Measurements from ENCODE around the gene IL3.

The IL3 gene

DNA sequence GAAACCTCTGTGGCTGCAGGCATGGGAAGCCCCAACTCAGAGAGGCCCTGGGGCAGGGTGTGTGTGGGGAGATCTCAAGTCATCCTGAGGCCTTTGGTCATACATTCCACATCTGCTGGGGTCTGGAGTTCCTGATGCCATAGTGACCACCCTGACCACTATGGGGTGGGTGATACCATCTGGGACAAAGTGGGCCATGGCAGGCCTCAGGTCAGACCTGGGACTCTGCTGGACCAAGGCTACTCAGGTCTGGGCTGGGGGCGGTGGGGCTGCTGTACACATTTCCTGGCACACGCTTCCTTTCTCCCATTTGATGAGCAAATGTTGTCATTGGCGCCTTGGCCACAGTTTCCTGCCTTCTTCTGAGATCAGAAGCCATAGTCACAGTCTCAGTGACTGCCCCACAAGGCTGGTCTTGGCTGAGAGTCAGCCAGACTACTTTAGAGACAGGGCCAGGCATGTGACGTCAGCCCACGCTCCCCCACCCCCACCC is 33.9 kb upstream of the IL3 start:
- no peak overlapping the region for H3K4me3 ChIP-seq (ENCODE audit: low read depth, low read length)
- TF ChIP-seq, protein P1, sequence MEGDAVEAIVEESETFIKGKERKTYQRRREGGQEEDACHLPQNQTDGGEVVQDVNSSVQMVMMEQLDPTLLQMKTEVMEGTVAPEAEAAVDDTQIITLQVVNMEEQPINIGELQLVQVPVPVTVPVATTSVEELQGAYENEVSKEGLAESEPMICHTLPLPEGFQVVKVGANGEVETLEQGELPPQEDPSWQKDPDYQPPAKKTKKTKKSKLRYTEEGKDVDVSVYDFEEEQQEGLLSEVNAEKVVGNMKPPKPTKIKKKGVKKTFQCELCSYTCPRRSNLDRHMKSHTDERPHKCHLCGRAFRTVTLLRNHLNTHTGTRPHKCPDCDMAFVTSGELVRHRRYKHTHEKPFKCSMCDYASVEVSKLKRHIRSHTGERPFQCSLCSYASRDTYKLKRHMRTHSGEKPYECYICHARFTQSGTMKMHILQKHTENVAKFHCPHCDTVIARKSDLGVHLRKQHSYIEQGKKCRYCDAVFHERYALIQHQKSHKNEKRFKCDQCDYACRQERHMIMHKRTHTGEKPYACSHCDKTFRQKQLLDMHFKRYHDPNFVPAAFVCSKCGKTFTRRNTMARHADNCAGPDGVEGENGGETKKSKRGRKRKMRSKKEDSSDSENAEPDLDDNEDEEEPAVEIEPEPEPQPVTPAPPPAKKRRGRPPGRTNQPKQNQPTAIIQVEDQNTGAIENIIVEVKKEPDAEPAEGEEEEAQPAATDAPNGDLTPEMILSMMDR (IDR thresholded peaks at IDR 0.05; ENCODE audit: borderline replicate concordance, insufficient read depth, low read depth, low read length) = no peak

DNA sequence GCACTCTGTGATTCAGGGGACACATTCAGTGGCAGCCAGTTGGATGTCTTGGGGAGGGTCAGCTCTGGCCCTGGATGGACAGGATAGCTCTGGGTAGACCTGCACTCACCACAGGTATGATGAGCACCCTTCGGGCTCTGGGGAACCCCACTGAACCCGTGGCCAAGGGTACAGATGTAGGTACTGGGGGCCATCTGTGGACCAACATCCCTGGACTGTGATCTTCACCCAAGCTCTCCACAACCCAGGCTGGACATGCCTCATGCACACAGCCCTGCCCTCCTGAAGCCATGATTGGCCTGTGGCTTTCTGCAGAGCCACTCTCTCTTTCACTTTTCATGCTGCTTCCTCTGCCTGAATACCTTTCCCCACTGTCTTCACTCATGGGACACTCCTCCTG is 33.4 kb upstream of the IL3 start:
- H3K4me3 ChIP-seq (ENCODE audit: low read depth, low read length) = no peak overlapping the region
- TF ChIP-seq, protein P1 (IDR thresholded peaks at IDR 0.05; ENCODE audit: borderline replicate concordance, insufficient read depth, low read depth, low read length) = no peak

DNA sequence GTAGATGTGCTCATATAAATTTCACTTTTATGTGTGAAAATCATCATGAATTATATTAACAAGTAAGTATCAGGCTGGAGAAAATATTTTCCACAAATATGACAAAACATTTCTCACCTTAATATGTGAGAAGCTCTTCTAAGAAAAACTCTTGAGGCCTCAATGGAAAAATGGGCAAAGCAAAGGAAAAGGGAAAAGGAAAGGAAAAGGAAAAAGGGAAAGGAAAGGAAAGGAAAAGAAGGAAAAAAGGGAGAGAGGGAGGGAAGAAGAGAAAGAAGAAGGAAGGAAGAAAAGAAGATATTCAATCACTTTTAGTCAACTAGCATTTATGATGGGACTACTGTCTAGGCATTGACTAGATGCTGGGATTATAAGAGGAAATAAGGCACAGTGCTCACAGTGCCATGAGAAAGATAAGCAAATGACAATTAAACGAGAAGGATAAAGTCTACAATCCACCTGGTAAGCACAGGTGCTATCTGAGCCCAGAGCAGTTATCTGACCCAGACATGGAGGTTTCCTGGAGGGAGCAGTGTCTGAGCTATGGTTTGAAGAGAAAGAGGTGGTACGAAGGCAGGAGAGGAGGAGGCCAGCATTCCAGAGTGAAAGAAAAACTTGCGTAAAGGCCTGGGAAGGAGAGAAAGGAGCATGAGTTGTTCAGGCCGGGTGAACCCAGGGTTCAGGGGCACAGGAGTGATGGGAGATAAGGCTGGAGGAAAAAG is 30.7 kb upstream of the IL3 start:
- H3K4me3 ChIP-seq (ENCODE audit: low read depth, low read length) = no peak overlapping the region
- TF ChIP-seq, protein P1 (IDR thresholded peaks at IDR 0.05; ENCODE audit: borderline replicate concordance, insufficient read depth, low read depth, low read length) = no peak

DNA sequence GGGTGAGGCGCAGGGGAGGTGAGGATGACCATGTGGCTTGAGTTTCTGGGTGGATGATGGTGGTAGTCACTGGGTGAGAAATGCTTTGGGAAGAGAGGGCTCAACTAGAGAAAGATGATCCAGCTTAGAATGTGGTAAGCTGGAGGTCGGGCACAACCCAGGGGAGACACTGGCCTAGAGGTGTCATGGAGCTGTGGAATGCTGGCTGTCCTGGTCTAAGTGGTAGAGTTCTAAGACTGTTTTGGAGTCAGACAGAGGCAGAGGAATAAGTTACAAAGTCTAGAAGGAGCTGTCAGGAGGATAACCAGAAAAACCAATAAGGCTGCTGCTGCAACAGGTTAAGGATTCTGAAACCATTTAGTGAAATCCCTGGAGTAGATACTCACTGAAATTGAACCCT is 29.8 kb upstream of the IL3 start:
- H3K4me3 ChIP-seq (ENCODE audit: low read depth, low read length) = no peak overlapping the region
- TF ChIP-seq, protein P1 (IDR thresholded peaks at IDR 0.05; ENCODE audit: borderline replicate concordance, insufficient read depth, low read depth, low read length) = no peak

DNA sequence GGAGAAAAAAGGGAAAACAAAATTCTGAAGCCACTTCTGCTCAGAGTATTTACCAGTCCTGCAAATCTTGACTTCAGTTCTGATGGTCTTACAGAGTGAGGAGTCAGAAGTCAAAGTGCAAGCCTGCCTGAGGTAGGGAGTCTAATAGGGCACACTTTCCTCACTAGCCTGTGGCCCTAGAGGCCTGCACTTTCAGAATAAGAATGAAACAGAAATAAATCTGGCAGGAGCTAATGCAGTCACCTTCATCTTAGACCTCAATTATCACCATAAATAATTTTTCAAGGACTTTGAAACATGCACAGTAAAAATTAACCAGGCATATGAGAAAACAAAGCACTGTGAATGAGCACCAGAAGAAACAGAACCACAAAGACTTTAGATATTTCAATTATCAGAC is 28.3 kb upstream of the IL3 start:
- TF ChIP-seq, protein P1 (IDR thresholded peaks at IDR 0.05; ENCODE audit: borderline replicate concordance, insufficient read depth, low read depth, low read length) = no peak
- H3K4me3 ChIP-seq (ENCODE audit: low read depth, low read length) = no peak overlapping the region

DNA sequence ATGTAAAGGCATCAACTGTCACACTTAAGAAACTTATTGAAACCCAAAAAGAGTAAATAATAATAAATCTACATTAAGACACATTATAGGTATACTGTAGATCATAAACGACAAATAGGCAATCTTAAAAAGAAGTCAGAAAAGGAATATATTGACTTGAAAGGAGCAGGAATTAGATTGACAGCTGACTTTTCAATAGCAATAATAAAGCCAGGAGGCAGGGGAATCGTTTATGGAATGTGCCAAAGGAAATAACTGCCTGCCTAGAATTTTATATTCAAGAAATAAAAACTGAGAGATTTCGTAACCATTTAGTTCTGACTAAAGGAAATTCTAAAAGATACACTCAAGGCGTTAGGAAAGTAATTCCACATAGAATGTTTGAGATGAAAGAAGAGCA is 27.3 kb upstream of the IL3 start:
- TF ChIP-seq, protein P1 (IDR thresholded peaks at IDR 0.05; ENCODE audit: borderline replicate concordance, insufficient read depth, low read depth, low read length) = no peak

DNA sequence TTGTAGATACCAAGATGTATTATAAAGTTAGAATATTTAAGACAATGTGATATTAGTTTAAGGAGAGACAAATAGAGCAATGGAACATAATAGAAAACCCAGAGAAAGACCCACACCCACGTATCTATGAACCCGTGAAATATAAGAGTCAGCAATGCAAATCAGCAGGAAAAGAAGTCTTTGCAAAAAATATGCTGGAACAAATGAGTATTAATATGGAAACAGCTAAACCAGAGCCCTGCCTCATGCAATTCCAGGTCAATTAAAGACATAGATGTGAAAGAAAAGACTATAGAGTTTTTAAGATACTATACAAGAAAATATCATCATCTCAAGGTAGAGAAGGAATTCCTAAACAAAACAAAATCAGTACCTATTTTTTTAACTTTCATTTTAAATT is 23.1 kb upstream of the IL3 start:
- no peak overlapping the region for H3K4me3 ChIP-seq (ENCODE audit: low read depth, low read length)
- TF ChIP-seq, protein P1 (IDR thresholded peaks at IDR 0.05; ENCODE audit: borderline replicate concordance, insufficient read depth, low read depth, low read length) = no peak

More for the DNA sequence above, 27.3 kb upstream of the IL3 start:
- no peak overlapping the region for H3K4me3 ChIP-seq (ENCODE audit: low read depth, low read length)
